ENCODE results near the gene SLC13A3.

The SLC13A3 gene

GRCh38 chr20:46573234-46573633 is 78.0 kb downstream of the SLC13A3 start:
- H3K79me2 ChIP-seq (ENCODE audit: control insufficient read depth, low read length) = no peaks in the 10 kb centered on the region
- H4K20me1 ChIP-seq (ENCODE audit: control insufficient read depth, insufficient read depth, low read depth, low read length) = no peaks in the 10 kb centered on the region
- H3K9me3 ChIP-seq (ENCODE audit: control insufficient read depth, insufficient read depth, low read length) = no peaks in the 10 kb centered on the region
- H3K9me2 ChIP-seq (replicated peaks; ENCODE audit: control insufficient read depth, low read length) = no peaks in the 10 kb centered on the region
- TF ChIP-seq, protein P1, sequence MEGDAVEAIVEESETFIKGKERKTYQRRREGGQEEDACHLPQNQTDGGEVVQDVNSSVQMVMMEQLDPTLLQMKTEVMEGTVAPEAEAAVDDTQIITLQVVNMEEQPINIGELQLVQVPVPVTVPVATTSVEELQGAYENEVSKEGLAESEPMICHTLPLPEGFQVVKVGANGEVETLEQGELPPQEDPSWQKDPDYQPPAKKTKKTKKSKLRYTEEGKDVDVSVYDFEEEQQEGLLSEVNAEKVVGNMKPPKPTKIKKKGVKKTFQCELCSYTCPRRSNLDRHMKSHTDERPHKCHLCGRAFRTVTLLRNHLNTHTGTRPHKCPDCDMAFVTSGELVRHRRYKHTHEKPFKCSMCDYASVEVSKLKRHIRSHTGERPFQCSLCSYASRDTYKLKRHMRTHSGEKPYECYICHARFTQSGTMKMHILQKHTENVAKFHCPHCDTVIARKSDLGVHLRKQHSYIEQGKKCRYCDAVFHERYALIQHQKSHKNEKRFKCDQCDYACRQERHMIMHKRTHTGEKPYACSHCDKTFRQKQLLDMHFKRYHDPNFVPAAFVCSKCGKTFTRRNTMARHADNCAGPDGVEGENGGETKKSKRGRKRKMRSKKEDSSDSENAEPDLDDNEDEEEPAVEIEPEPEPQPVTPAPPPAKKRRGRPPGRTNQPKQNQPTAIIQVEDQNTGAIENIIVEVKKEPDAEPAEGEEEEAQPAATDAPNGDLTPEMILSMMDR (IDR thresholded peaks at IDR 0.05; ENCODE audit: low read depth, low read length, poor library complexity, severe bottlenecking) = no peak
- TF ChIP-seq EZH2phosphoT487 (IDR thresholded peaks at IDR 0.05; ENCODE audit: borderline replicate concordance, low read length) = no peak
- peaks cover 3% of the 10 kb centered on the region; the same call in 1 of the 2 replicates for H3K27me3 ChIP-seq (ENCODE audit: control insufficient read depth, low read length)
- no peak overlapping the region for H3K4me2 ChIP-seq (ENCODE audit: low read length)
- H3K36me3 ChIP-seq (ENCODE audit: control insufficient read depth, low read length) = no peaks in the 10 kb centered on the region
- no peak overlapping the region for H3K4me3 ChIP-seq (ENCODE audit: low read length)
- H3F3A ChIP-seq (ENCODE audit: control insufficient read depth, insufficient read depth) = no peaks in the 10 kb centered on the region
- no peaks in the 10 kb centered on the region for H3K4me1 ChIP-seq (ENCODE audit: control insufficient read depth, low read length)
- no peak overlapping the region for H3K27ac ChIP-seq (ENCODE audit: low read depth, low read length)

DNA sequence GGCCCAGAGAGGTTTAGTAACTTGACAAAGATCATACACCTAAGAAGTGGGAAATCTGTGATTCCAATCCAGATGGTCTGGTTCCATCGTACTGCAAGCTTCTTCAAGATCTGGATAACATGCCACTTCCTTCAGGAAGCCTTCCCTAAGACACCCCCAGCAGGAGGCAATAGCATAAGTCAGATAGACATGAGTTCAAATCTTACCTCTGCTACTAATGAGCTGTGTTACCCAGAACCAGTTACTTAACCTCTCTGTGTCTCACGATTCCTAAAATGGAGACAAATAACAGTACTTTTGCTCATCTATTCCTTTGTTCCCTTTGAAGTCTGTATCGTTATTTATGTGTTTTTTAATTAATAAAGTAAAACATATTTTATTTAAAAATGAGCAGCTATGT is 78.5 kb downstream of the SLC13A3 start:
- Histone ChIP-seq H4K20me1 (ENCODE audit: control insufficient read depth, insufficient read depth, low read depth, low read length) (no peaks in the 10 kb centered on the region), H3F3A (ENCODE audit: control insufficient read depth, insufficient read depth) (no peaks in the 10 kb centered on the region), H3K4me1 (ENCODE audit: control insufficient read depth, low read length) (no peaks in the 10 kb centered on the region), H3K9me3 (ENCODE audit: control insufficient read depth, insufficient read depth, low read length) (no peaks in the 10 kb centered on the region), H3K4me2 (ENCODE audit: low read length) (no peak overlapping the region), H3K4me3 (ENCODE audit: low read length) (no peak overlapping the region), H3K79me2 (ENCODE audit: control insufficient read depth, low read length) (no peaks in the 10 kb centered on the region), H3K27ac (ENCODE audit: low read depth, low read length) (no peak overlapping the region), H3K9me2 (replicated peaks; ENCODE audit: control insufficient read depth, low read length) (no peaks in the 10 kb centered on the region), H3K36me3 (ENCODE audit: control insufficient read depth, low read length) (no peaks in the 10 kb centered on the region), H3K27me3 (ENCODE audit: control insufficient read depth, low read length) (peaks cover 3% of the 10 kb centered on the region; the same call in 1 of the 2 replicates)
- no peak for TF ChIP-seq EZH2phosphoT487 (IDR thresholded peaks at IDR 0.05; ENCODE audit: borderline replicate concordance, low read length)
- TF ChIP-seq, protein P1 (IDR thresholded peaks at IDR 0.05; ENCODE audit: low read depth, low read length, poor library complexity, severe bottlenecking) = no peak

GRCh38 chr20:46572153-46572552 is 79.1 kb downstream of the SLC13A3 start:
- Histone ChIP-seq H3K36me3 (ENCODE audit: control insufficient read depth, low read length) (no peaks in the 10 kb centered on the region), H3K79me2 (ENCODE audit: control insufficient read depth, low read length) (no peaks in the 10 kb centered on the region), H3K9me2 (replicated peaks; ENCODE audit: control insufficient read depth, low read length) (no peaks in the 10 kb centered on the region), H3K4me3 (ENCODE audit: low read length) (no peak overlapping the region), H4K20me1 (ENCODE audit: control insufficient read depth, insufficient read depth, low read depth, low read length) (no peaks in the 10 kb centered on the region), H3K4me2 (ENCODE audit: low read length) (no peak overlapping the region), H3K4me1 (ENCODE audit: control insufficient read depth, low read length) (no peaks in the 10 kb centered on the region), H3K27me3 (ENCODE audit: control insufficient read depth, low read length) (peaks cover 3% of the 10 kb centered on the region; the same call in 1 of the 2 replicates), H3K27ac (ENCODE audit: low read depth, low read length) (no peak overlapping the region), H3K9me3 (ENCODE audit: control insufficient read depth, insufficient read depth, low read length) (no peaks in the 10 kb centered on the region), H3F3A (ENCODE audit: control insufficient read depth, insufficient read depth) (no peaks in the 10 kb centered on the region)
- TF ChIP-seq, protein P1 (IDR thresholded peaks at IDR 0.05; ENCODE audit: low read depth, low read length, poor library complexity, severe bottlenecking) = no peak
- no peak for TF ChIP-seq EZH2phosphoT487 (IDR thresholded peaks at IDR 0.05; ENCODE audit: borderline replicate concordance, low read length)

Measured in DOHH2 (cell line).